HL-60 (cell line): ENCODE data around the gene CALN1.

Experiments used
- GABPA ChIP-seq: IDR thresholded peaks from 2 replicates; pipeline ENCODE4 v1.6.1; 2012; ENCODE audit warnings: low read depth
- POLR2AphosphoS5 ChIP-seq: IDR thresholded peaks from 2 replicates; pipeline ENCODE4 v1.6.1; 2012; ENCODE audit warnings: low read depth
- SPI1 ChIP-seq: IDR thresholded peaks from 2 replicates; pipeline ENCODE4 v1.6.1; 2012; ENCODE audit warnings: low read depth, mild to moderate bottlenecking, borderline replicate concordance
- TF ChIP-seq, protein P1 (sequence below): IDR thresholded peaks from one replicate; pipeline ENCODE4 v1.5.1; 2011; ENCODE audit warnings: low read length, control low read depth, inconsistent platforms; ENCODE audit not compliant: insufficient read depth
- TF ChIP-seq, protein P2 (sequence below): IDR thresholded peaks from 2 replicates; pipeline ENCODE4 v1.6.1; 2012; ENCODE audit warnings: low read depth; ENCODE audit not compliant: insufficient replicate concordance

DNA sequence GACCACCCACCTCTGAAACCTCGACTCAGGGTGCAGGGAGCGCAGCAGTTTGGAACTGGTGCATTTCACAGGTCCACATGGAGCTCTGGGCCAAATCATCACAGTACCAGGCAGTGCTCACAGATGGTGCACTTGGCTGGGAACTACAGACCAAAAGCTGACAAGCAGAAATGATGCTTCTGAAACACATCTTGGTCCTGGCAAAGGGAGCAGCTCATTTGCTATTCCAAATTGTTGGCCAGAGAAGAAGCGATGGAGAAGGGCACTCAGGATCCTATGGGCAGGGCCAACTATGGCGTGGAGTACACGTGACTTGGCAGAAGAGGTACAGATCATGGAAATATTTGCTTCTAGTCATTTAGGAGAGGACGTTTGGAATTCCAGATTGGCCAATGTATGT lies 383.9 kb downstream of the CALN1 start:
- TF ChIP-seq, protein P1, sequence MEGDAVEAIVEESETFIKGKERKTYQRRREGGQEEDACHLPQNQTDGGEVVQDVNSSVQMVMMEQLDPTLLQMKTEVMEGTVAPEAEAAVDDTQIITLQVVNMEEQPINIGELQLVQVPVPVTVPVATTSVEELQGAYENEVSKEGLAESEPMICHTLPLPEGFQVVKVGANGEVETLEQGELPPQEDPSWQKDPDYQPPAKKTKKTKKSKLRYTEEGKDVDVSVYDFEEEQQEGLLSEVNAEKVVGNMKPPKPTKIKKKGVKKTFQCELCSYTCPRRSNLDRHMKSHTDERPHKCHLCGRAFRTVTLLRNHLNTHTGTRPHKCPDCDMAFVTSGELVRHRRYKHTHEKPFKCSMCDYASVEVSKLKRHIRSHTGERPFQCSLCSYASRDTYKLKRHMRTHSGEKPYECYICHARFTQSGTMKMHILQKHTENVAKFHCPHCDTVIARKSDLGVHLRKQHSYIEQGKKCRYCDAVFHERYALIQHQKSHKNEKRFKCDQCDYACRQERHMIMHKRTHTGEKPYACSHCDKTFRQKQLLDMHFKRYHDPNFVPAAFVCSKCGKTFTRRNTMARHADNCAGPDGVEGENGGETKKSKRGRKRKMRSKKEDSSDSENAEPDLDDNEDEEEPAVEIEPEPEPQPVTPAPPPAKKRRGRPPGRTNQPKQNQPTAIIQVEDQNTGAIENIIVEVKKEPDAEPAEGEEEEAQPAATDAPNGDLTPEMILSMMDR, result no peak
- no peak for TF ChIP-seq POLR2AphosphoS5
- TF ChIP-seq, protein P2, sequence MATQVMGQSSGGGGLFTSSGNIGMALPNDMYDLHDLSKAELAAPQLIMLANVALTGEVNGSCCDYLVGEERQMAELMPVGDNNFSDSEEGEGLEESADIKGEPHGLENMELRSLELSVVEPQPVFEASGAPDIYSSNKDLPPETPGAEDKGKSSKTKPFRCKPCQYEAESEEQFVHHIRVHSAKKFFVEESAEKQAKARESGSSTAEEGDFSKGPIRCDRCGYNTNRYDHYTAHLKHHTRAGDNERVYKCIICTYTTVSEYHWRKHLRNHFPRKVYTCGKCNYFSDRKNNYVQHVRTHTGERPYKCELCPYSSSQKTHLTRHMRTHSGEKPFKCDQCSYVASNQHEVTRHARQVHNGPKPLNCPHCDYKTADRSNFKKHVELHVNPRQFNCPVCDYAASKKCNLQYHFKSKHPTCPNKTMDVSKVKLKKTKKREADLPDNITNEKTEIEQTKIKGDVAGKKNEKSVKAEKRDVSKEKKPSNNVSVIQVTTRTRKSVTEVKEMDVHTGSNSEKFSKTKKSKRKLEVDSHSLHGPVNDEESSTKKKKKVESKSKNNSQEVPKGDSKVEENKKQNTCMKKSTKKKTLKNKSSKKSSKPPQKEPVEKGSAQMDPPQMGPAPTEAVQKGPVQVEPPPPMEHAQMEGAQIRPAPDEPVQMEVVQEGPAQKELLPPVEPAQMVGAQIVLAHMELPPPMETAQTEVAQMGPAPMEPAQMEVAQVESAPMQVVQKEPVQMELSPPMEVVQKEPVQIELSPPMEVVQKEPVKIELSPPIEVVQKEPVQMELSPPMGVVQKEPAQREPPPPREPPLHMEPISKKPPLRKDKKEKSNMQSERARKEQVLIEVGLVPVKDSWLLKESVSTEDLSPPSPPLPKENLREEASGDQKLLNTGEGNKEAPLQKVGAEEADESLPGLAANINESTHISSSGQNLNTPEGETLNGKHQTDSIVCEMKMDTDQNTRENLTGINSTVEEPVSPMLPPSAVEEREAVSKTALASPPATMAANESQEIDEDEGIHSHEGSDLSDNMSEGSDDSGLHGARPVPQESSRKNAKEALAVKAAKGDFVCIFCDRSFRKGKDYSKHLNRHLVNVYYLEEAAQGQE, result no peak
- TF ChIP-seq GABPA, result no peak
- TF ChIP-seq SPI1, result no peak
